ENCODE measurements around the gene TRPM3.
"Not testable (repeated sequence)": the region's sequence is repeated elsewhere in the genome, so short reads cannot be mapped to it uniquely, and the experiment has no call there.

Gene TRPM3

DNA sequence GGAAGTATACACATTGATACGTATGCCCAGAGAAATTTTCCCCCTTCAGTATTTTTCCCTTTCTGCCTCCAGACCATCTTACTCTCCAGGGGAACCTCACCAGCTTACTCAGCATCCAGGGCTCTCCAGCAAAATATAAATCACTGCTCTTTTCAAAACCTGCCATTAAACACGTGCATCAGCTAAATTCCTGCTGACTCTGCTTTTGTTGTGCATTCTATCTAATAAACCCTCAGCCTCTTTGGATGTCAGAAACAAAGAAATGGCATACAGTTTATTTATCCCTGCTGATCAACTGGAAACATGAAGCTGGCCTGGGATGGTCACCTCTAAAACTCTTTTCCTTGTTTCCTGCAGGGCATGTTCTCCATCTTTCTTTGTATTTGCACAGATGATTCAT, 126.8 kb downstream of the TRPM3 start:
- DNase-seq, result no peak

- DNase-seq, result no peak
These were observed 132.9 kb downstream of the TRPM3 start for GRCh38 chr9:70988551-70988950.

DNA sequence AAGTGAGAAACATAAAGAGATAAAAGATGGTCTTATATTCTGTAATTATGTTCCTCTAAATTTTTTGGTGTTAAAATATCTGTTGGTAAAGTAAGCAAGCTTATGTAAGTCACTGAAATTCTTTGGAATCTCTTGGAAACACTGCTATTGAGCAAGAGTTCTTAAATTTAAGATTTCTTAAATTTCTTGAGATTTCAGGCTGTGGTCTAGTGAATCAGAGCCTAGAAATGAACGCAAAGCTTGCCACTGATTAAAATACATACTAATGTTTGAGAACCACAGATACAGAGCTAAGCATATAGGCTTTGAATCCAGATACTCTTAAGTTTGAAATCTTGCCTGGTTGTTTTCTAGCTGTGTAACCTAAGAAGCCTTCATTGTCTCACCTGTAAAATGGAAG, 133.4 kb downstream of the TRPM3 start:
- DNase-seq, result no peak

GRCh38 chr9:70986984-70987383, 134.4 kb downstream of the TRPM3 start:
- no peak for DNase-seq

DNA sequence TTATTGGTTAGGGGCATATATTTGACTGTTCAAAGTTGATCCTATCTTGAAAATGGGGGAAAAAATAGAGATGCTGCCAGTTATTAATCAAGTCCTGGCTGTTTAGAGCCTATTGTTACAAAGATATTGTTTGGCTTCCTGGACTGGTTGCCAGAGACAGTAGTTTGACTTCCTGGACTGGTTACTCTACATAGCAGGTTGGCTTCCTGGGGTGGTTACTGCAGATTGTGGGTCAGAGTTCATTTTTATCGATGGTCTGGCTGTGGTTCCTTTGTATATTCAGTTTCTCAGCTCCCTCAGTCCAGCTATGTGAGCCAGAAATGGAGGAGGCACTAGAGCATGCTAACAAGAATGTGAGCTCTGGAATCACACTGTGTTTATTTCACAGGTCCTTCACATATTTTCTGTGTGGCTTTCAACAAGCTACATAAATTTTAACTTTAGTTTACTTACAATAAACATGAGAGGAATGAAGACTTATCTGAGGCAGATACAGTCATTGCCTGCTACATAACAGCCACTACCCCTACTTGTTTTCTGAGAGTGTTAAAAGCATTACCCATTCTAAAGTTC, 137.6 kb downstream of the TRPM3 start:
- DNase-seq, result no peak

GRCh38 chr9:70981312-70981711, 140.1 kb downstream of the TRPM3 start:
- DNase-seq, result no peak

GRCh38 chr9:70979966-70980365, 141.5 kb downstream of the TRPM3 start:
- no peak for DNase-seq

- DNase-seq, result no peak
These were observed 143.3 kb downstream of the TRPM3 start for GRCh38 chr9:70978085-70978484.

DNA sequence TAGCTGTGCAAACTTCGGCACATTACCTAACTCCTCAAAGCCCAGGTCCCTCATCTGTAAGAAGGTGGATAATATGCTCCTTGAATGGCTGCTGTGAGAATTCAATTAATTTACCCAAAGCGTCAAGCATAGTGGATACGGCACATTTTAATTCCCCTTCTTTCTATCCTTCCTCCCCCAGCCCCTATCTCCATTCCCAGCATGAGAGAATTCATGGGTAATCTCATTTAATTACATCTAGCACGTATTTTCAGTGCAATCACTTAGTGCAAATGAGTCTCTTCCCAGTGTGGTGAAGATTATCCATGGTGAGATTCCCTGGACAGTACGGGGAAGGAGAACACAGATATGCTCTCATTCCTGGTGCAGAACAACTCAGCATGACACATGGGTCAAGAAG, 145.6 kb downstream of the TRPM3 start:
- no peak for DNase-seq

DNA sequence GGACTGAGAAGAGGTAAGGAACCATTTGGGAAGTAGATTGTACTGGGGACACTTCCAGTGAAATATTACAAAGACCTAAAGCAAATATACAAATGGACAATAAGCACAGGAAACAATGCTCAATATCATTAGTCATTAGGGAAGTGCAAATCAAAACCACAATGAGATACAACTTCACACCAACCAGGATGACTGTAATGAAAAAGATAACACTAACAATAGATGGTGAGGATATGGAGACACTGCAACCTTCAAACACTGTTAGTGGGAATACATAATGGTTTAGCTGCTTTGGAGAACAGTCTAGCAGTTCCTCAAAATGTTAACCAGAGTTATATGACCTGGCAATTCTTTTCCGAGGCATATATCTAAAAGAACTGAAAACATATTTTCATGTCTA, 149.7 kb downstream of the TRPM3 start:
- no peak for DNase-seq

GRCh38 chr9:70966380-70966779, 155.0 kb downstream of the TRPM3 start:
- not testable (repeated sequence) for DNase-seq

DNA sequence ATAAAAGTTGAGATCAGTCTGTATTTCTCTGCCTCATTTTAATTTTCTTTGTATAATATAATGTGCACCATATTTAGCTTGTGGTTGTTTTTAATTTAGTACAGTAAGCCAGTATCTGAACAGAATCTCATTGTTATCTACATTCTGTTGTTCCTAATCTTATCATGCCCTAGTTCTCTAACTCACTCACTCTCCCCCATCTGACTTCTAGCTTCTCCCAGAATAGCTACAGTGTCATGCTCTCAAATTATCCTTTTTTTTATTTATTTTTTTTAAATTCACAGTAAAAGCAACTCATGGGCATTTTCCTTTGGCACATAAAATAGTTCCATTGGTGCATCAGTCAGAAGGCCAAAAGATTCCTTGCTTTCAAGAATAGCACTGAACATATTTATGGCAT, 156.6 kb downstream of the TRPM3 start:
- no peak for DNase-seq

GRCh38 chr9:70963554-70963953, 157.9 kb downstream of the TRPM3 start:
- no peak for DNase-seq

- no peak for DNase-seq
These were observed 158.5 kb downstream of the TRPM3 start for GRCh38 chr9:70962761-70963440.

DNA sequence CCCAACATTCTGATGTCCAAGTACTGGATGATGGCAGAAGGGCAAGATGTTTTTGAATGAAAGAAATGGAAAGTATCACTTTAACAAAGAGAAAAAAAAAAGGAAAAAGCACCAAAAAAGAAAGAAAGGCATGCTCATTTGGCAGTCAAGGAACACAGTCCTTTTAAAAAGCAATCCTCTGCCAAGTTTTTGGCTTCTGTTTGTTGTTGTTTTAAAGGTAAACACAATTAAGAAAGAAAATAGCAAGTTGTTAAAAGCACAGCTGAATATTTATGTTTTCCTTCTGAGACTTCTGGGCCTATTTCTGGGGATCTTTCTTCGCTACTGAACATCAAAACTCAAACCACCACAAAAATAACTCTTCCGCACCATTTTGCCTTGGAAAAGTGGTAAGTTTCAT, 162.1 kb downstream of the TRPM3 start:
- DNase-seq, result no peak

- DNase-seq, result no peak
These were observed 166.8 kb downstream of the TRPM3 start for GRCh38 chr9:70954596-70955143.

DNA sequence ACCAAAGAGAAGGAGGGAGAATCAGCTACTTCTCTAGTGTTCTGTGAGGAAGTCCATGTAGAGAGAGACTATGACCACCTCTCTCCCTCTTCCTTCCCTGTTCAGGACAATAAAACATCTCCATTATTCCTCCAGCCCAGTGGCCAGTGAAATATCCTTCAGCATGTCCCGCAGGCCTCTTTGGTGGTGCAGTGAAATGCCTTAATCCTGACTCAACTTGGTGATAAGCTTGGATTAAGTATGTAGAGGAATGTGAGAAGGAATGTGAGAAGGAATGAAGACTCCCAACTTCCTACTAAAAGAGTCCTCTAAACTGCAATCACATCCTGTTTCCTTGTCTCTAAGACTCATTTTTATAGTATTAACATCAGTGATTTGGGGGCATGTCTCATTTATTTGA, 167.3 kb downstream of the TRPM3 start:
- DNase-seq, result no peak

DNA sequence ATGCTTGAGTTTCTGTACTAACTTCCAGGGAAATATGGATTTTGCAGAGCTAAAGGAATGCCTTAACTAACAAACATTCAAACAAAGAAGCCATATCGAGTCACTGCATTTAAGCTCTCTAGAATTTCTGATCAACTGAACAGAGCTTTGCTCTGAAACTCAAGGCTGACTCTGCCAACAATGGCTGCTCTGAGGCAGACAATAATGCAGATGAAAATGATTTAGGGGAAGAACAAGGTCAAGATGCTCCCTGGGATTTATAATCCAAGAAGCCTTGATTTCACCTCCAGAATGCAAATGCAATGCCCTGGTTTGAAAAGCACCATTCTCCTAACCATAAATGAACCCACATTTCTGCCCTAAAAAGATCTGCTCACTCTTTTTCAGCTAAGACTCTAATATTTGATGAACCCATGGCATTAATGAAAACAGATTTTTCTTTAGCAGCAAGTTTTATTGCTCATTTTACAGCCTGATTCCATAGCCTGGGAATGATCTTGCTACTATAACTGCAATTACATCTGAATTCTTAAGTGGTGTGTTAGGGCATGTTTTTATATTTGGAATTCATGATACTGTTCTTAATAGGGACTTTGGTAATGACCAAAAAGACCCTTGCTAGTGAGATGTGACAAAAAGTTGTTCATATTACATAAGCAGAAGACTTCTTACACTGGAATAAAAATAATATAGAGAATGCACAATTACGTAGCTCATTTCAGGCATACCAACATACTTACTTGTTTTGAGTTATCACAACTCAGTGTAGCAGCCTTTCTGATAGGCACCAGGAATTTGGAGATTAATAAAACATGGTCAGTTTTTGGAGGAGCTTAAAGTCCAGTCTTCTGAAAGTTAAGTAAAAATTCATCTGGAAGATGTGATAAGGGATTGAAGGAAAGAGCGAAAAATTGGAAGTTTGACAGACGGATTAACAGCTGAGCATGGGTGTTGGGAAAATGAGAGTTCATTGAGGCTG, 169.4 kb downstream of the TRPM3 start:
- no peak for DNase-seq

GRCh38 chr9:70950270-70950669, 171.2 kb downstream of the TRPM3 start:
- DNase-seq, result no peak

DNA sequence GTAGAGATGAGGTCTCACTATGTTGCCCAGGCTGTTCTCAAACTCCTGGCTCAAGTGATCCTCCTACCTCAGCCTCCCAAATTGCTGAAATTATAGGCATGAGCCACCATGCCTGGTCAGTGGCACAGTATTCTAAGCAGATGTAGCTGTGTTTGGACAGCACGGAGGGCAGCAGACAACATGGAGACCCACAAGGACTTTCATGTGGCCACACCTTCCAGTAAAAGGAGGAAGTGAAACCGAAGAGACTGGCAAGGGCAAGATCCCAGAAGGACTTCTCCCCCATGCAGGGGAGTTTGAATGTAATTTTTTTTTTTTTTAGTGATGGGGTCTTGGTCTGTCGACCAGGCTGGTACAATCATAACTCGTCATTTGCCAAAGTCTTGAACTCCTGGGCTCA, 172.2 kb downstream of the TRPM3 start:
- DNase-seq, result no peak

DNA sequence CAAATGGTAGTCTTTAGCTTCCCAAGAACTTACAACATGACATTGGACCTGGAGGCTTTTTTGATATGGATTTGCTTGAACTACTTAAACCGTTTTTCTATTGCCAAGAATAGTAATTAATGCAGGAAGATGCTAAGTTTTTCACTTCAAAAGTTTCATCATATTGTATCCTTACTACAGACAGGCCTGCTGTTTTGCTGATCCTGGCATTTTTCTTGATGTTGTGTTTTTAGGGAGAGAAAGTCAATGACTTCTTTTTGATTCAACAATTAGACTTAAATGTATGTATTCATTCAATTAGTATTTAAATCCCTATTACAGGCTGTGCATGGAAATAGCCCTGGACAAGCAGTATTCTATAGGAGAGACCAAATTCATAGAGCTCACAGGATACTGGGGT, 172.7 kb downstream of the TRPM3 start:
- no peak for DNase-seq

DNA sequence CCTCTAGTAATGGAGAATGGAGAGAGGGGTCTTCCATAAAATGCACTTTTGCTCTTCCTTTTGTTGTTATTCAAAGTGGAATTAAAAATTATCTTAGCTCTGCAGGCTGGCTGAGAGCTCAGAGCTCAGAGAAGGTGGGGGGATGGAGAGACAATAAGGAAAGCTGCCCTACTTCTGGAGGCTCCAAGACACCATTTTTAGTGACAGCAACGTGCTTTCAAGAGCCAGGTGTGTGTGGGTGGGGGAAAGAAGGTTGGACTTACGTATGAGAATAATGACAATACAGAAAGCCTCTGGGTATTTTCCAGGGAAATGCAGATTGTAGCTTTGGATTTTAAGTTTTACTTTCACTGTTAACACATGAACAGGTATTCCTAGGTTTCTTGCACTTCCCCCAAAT, 173.9 kb downstream of the TRPM3 start:
- no peak for DNase-seq

- DNase-seq, result no peak
These were observed 174.3 kb downstream of the TRPM3 start for GRCh38 chr9:70947086-70947485.

GRCh38 chr9:70945301-70945700, 176.1 kb downstream of the TRPM3 start:
- DNase-seq, result no peak

All from stimulated activated CD4-positive, alpha-beta T cell treated with anti-CD3 and anti-CD28 coated beads, Interleukin-1b, Interleukin-23, amount 100 ng/mL, for 48 hours (primary cell).